Peyer's patch (tissue), 4 donors: ENCODE results near the gene BTG1.

ENCODE experiments used
- CTCF ChIP-seq, 6 experiments: fragments of 450-650 bp in 4 of 6; fragments of 200-600 bp in 2 of 6; sonication (generic) in 1 of 6; IDR thresholded peaks; one replicate each; pipeline ENCODE4 v1.5.1; 2017 to 2019; ENCODE audit warnings: antibody characterized with exemption in 6 of 6, mild to moderate bottlenecking in 3 of 6, moderate library complexity in 1 of 6
- POLR2A ChIP-seq, 2 donors: fragments of 450-650 bp; IDR thresholded peaks; one replicate each; pipeline ENCODE4 v1.5.1; 2017; ENCODE audit warnings: antibody characterized with exemption in 2 of 2, mild to moderate bottlenecking in 2 of 2, moderate library complexity in 2 of 2

GRCh38 chr12:92170050-92170449, 24.4 kb upstream of the BTG1 start:
- TF ChIP-seq CTCF (IDR thresholded peaks at IDR 0.05) (no peak), POLR2A (IDR thresholded peaks at IDR 0.05) (no peak)
